GM23338 (cell line): ENCODE measurements around the gene ZNF264. TPM values are rescaled to one million over a fixed set of nuclear protein-coding genes. Genes with fewer than 3 reads are reported as not detected.

Source experiments
- ATAC-seq: fragments of 200-7000 bp; cut with Tn5 transposase; 3 replicates; pipeline ENCODE4 v1.9.1; 2020
- DNase-seq: peaks from one replicate; pipeline ENCODE4 v3.0.0-alpha.2; 2015; ENCODE audit warnings: low spot score
- H2AFZ ChIP-seq: fragments of 200-600 bp; sonication (generic); 2 replicates; pipeline ENCODE4 v1.8.0; 2016; ENCODE audit warnings: antibody characterized with exemption, mild to moderate bottlenecking, moderate library complexity
- H3F3A ChIP-seq: fragments of 200-600 bp; sonication (generic); replicated peaks from 2 replicates; pipeline ENCODE4 v1.8.0; 2017; ENCODE audit warnings: antibody characterized with exemption, mixed run types, low read depth
- H3K27ac ChIP-seq: fragments of 200-600 bp; sonication (generic); 2 replicates; pipeline ENCODE4 v1.6.1; 2016; ENCODE audit warnings: low read depth
- H3K27me3 ChIP-seq: fragments of 200-600 bp; sonication (generic); 2 replicates; pipeline ENCODE4 v1.8.0; 2016; ENCODE audit warnings: mild to moderate bottlenecking, mixed run types, moderate library complexity; ENCODE audit not compliant: insufficient read depth
- H3K36me3 ChIP-seq: fragments of 200-600 bp; sonication (generic); 2 replicates; pipeline ENCODE4 v1.8.0; 2016; ENCODE audit warnings: mild to moderate bottlenecking; ENCODE audit not compliant: insufficient read depth
- H3K4me1 ChIP-seq: fragments of 200-600 bp; sonication (generic); 2 replicates; pipeline ENCODE4 v1.8.0; 2016; ENCODE audit warnings: mild to moderate bottlenecking, moderate library complexity; ENCODE audit not compliant: insufficient read depth
- H3K4me2 ChIP-seq: fragments of 200-600 bp; sonication (generic); 2 replicates; pipeline ENCODE4 v1.7.1; 2017; ENCODE audit warnings: mixed run types
- H3K4me3 ChIP-seq: fragments of 200-600 bp; sonication (generic); 2 replicates; pipeline ENCODE4 v1.6.1; 2016; ENCODE audit warnings: mixed run types
- H3K79me2 ChIP-seq: fragments of 200-600 bp; sonication (generic); replicated peaks from 2 replicates; pipeline ENCODE4 v1.8.0; 2017; ENCODE audit warnings: mild to moderate bottlenecking; ENCODE audit not compliant: insufficient read depth
- H3K9me2 ChIP-seq: fragments of 200-600 bp; sonication (generic); 2 replicates; pipeline ENCODE4 v1.8.0; 2017; ENCODE audit not compliant: insufficient read depth
- H4K20me1 ChIP-seq: fragments of 200-600 bp; sonication (generic); replicated peaks from 2 replicates; pipeline ENCODE4 v1.8.0; 2017; ENCODE audit warnings: mild to moderate bottlenecking; ENCODE audit not compliant: insufficient read depth
- H3K27ac Mint-ChIP-seq: 2 replicates; pipeline ENCODE4 v1.8.0; 2020; ENCODE audit warnings: inconsistent platforms, mild to moderate bottlenecking, moderate library complexity, mixed read lengths
- H3K27me3 Mint-ChIP-seq: 3 replicates; pipeline ENCODE4 v1.8.0; 2022; ENCODE audit warnings: low read depth, mild to moderate bottlenecking, moderate library complexity, mixed read lengths, inconsistent platforms; ENCODE audit not compliant: insufficient read depth, poor library complexity
- H3K36me3 Mint-ChIP-seq: 3 replicates; pipeline ENCODE4 v1.8.0; 2021; ENCODE audit warnings: low read depth, mild to moderate bottlenecking, inconsistent platforms, moderate library complexity, mixed read lengths
- H3K4me1 Mint-ChIP-seq: 3 replicates; pipeline ENCODE4 v1.8.0; 2020; ENCODE audit warnings: mild to moderate bottlenecking, inconsistent platforms, mixed read lengths
- H3K4me3 Mint-ChIP-seq: 3 replicates; pipeline ENCODE4 v1.8.0; 2021; ENCODE audit warnings: moderate library complexity, mild to moderate bottlenecking, inconsistent platforms, mixed read lengths
- H3K9me3 Mint-ChIP-seq: 3 replicates; pipeline ENCODE4 v1.8.0; 2020; ENCODE audit warnings: moderate library complexity, mild to moderate bottlenecking, inconsistent platforms, mixed read lengths
- CREB1 ChIP-seq: fragments of 250-450 bp; sonication (Bioruptor Pico); IDR thresholded peaks from 2 replicates; pipeline ENCODE4 v1.5.0; 2020; ENCODE audit warnings: low read depth, mild to moderate bottlenecking, moderate library complexity
- ETS1 ChIP-seq: IDR thresholded peaks from 2 replicates; pipeline ENCODE4 v1.6.1; 2016; ENCODE audit warnings: antibody characterized with exemption
- EZH2 ChIP-seq: fragments of 200-600 bp; sonication (generic); IDR thresholded peaks from one replicate; pipeline ENCODE4 v1.8.0; 2017; ENCODE audit warnings: antibody characterized with exemption, mild to moderate bottlenecking, low read depth; ENCODE audit not compliant: unreplicated experiment
- EZH2phosphoT487 ChIP-seq: fragments of 200-600 bp; sonication (generic); IDR thresholded peaks from one replicate; pipeline ENCODE4 v1.8.1; 2018; ENCODE audit warnings: antibody characterized with exemption; ENCODE audit not compliant: unreplicated experiment
- JUNB ChIP-seq: IDR thresholded peaks from one replicate; pipeline ENCODE4 v1.6.1; 2016; ENCODE audit warnings: antibody characterized with exemption; ENCODE audit not compliant: unreplicated experiment
- NANOG ChIP-seq: IDR thresholded peaks from 2 replicates; pipeline ENCODE4 v1.6.1; 2016; ENCODE audit warnings: antibody characterized with exemption, borderline replicate concordance
- POLR2AphosphoS5 ChIP-seq: IDR thresholded peaks from 2 replicates; pipeline ENCODE4 v1.6.1; 2016; ENCODE audit warnings: antibody characterized with exemption, low read depth
- REST ChIP-seq: IDR thresholded peaks from one replicate; pipeline ENCODE4 v1.6.1; 2018; ENCODE audit warnings: antibody characterized with exemption; ENCODE audit not compliant: unreplicated experiment
- STAT1 ChIP-seq: IDR thresholded peaks from one replicate; pipeline ENCODE4 v1.6.1; 2016; ENCODE audit warnings: antibody characterized with exemption; ENCODE audit not compliant: unreplicated experiment
- ZNF114 ChIP-seq: fragments of 250-450 bp; sonication (Bioruptor Pico); IDR thresholded peaks from 2 replicates; pipeline ENCODE4 v1.5.0; 2020; ENCODE audit warnings: mild to moderate bottlenecking, moderate library complexity
- ZNF331 ChIP-seq: fragments of 250-450 bp; sonication (Bioruptor Pico); IDR thresholded peaks from 2 replicates; pipeline ENCODE4 v1.5.0; 2020; ENCODE audit warnings: low read depth, mild to moderate bottlenecking, moderate library complexity
- ZNF462 ChIP-seq: fragments of 250-450 bp; sonication (Bioruptor Pico); IDR thresholded peaks from 2 replicates; pipeline ENCODE4 v1.5.0; 2020; ENCODE audit warnings: mild to moderate bottlenecking, moderate library complexity
- polyA plus RNA-seq: library from polyadenylated mRNA; unstranded; fragments of >200 nt; fragmentation: Nextera tagmentation; extraction: Ambion mirVana; gene quantifications from 2 replicates; pipeline ENCODE4 v1.2.1, GENCODE V29; 2016
- total RNA-seq: library from RNA; depleted of rRNA; stranded (reverse); fragments of >200 nt; shearing (Covaris generic); gene quantifications from 2 replicates; pipeline ENCODE4 v1.2.3, GENCODE V29; 2014
- TF ChIP-seq, protein P1 (sequence below), 2 experiments: fragments of 200-600 bp in 1 of 2; sonication (generic) in 1 of 2; conservative IDR thresholded peaks; 2 replicates each; pipeline versions ENCODE4 v1.5.1 to v1.6.1; 2016 to 2017; ENCODE audit warnings: antibody characterized with exemption in 2 of 2, low read depth in 2 of 2, mild to moderate bottlenecking in 2 of 2, moderate library complexity in 1 of 2

The ZNF264 gene
- total and polyA plus RNA-seq, 2 experiments from 2014 or later = 4.0 to 25.9 TPM

DNA sequence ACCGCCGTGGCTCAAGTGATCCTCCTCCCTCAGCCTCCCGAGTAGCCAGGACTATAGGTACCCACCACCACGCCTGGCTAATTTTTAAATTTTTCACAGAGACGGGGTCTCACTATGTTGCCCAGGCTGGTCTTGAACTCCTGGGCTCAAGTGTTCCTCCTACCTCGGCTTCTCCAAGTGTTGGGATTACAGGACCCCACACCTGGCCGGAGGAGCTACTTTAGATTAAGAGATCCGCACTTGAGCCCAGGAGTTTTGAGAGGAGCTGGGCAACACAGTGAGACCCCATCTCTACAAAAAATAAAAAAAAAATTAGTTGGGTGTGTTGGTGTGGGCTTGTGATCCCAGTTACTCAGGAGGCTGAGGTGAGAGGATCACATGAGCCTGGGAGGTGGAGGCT lies 80.0 kb downstream of the ZNF264 start:
- no peaks in the 10 kb centered on the region for H3K9me3 Mint-ChIP-seq

More for the DNA sequence above, 80.0 kb downstream of the ZNF264 start:
- Mint-ChIP-seq H3K4me1 (peaks cover 8% of the 10 kb centered on the region), H3K4me3 (no peak overlapping the region), H3K36me3 (no peaks in the 10 kb centered on the region), H3K27ac (no peak overlapping the region), H3K27me3 (no peaks in the 10 kb centered on the region)
- TF ChIP-seq ZNF462 (CRISPR knock-in tag) = no peak
- TF ChIP-seq STAT1 = no peak
- no peak for TF ChIP-seq ETS1
- TF ChIP-seq EZH2phosphoT487 = no peak
- TF ChIP-seq CREB1 (CRISPR knock-in tag) = no peak
- no peak for TF ChIP-seq REST
- TF ChIP-seq POLR2AphosphoS5 = no peak
- TF ChIP-seq NANOG = no peak
- TF ChIP-seq, protein P1, sequence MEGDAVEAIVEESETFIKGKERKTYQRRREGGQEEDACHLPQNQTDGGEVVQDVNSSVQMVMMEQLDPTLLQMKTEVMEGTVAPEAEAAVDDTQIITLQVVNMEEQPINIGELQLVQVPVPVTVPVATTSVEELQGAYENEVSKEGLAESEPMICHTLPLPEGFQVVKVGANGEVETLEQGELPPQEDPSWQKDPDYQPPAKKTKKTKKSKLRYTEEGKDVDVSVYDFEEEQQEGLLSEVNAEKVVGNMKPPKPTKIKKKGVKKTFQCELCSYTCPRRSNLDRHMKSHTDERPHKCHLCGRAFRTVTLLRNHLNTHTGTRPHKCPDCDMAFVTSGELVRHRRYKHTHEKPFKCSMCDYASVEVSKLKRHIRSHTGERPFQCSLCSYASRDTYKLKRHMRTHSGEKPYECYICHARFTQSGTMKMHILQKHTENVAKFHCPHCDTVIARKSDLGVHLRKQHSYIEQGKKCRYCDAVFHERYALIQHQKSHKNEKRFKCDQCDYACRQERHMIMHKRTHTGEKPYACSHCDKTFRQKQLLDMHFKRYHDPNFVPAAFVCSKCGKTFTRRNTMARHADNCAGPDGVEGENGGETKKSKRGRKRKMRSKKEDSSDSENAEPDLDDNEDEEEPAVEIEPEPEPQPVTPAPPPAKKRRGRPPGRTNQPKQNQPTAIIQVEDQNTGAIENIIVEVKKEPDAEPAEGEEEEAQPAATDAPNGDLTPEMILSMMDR (conservative IDR thresholded peaks at IDR 0.05; ENCODE audit: low read depth in 2 of 2) = no peak
- no peak for TF ChIP-seq ZNF331 (CRISPR knock-in tag)
- no peak for TF ChIP-seq ZNF114 (CRISPR knock-in tag)
- TF ChIP-seq JUNB = no peak
- no peak for TF ChIP-seq EZH2
- H3K79me2 ChIP-seq = no peaks in the 10 kb centered on the region
- H3K27me3 ChIP-seq = no peaks in the 10 kb centered on the region
- H3K4me1 ChIP-seq = no peaks in the 10 kb centered on the region
- H3K36me3 ChIP-seq = no peaks in the 10 kb centered on the region
- H3K4me2 ChIP-seq = no peak overlapping the region
- ATAC-seq (no peak), DNase-seq (no peak)
- no peaks in the 10 kb centered on the region for H3F3A ChIP-seq
- H2AFZ ChIP-seq = no peak overlapping the region
- H3K27ac ChIP-seq = no peak overlapping the region
- H3K4me3 ChIP-seq = no peak overlapping the region
- no peaks in the 10 kb centered on the region for H3K9me2 ChIP-seq
- no peaks in the 10 kb centered on the region for H4K20me1 ChIP-seq
